Nephron (organoid): ENCODE measurements around the gene CNIH1.

Experiments
- H3K27ac Mint-ChIP-seq, 3 experiments: 2 replicates each; pipeline ENCODE4 v1.8.0; 2020; ENCODE audit warnings: mixed read lengths in 3 of 3, mild to moderate bottlenecking in 2 of 3, moderate library complexity in 1 of 3
- H3K27me3 Mint-ChIP-seq: 2 replicates; pipeline ENCODE4 v1.8.0; 2021; ENCODE audit warnings: low read depth, mild to moderate bottlenecking, moderate library complexity, mixed read lengths
- H3K36me3 Mint-ChIP-seq: 2 replicates; pipeline ENCODE4 v1.8.0; 2020; ENCODE audit warnings: low read depth, mixed read lengths
- H3K4me1 Mint-ChIP-seq: 2 replicates; pipeline ENCODE4 v1.8.0; 2020; ENCODE audit warnings: mixed read lengths
- H3K4me3 Mint-ChIP-seq, 3 experiments: 2 replicates each; pipeline ENCODE4 v1.8.0; 2020; ENCODE audit warnings: mild to moderate bottlenecking in 3 of 3, mixed read lengths in 3 of 3, moderate library complexity in 2 of 3
- H3K9me3 Mint-ChIP-seq: 2 replicates; pipeline ENCODE4 v1.8.0; 2020; ENCODE audit warnings: mixed read lengths
- TF ChIP-seq, protein P1 (sequence below), 3 experiments: fragments of 200-600 bp; sonication (generic); IDR thresholded peaks; one replicate each; pipeline ENCODE4 v1.5.0; 2021; ENCODE audit warnings: antibody characterized with exemption in 3 of 3; ENCODE audit not compliant: unreplicated experiment in 3 of 3

CNIH1 gene

DNA sequence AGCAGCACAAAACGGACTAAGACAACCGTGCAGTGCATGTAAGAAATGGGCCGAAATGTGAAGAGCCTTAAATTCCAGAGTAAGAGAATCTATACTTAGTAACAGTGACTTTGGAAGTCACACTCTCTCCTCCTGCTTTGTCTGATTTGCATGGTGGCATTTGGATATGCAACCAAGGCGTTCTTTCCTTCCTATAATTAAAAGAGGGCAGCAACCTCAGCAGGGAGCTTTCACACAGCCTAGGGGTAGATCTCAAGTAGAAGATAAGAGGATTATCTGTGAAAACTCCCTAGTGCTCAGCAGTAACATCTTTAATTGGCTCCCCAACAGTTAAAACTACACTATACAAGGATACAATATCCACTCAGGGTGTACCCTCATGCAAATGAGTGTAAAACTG lies 31.1 kb upstream of the CNIH1 start:
- H3K27me3 Mint-ChIP-seq = no peaks in the 10 kb centered on the region
- H3K4me1 Mint-ChIP-seq = peaks cover 66% of the 10 kb centered on the region
- H3K27ac Mint-ChIP-seq = peak overlapping the region; percentile 43 to 85 (median 57)
- TF ChIP-seq, protein P1, sequence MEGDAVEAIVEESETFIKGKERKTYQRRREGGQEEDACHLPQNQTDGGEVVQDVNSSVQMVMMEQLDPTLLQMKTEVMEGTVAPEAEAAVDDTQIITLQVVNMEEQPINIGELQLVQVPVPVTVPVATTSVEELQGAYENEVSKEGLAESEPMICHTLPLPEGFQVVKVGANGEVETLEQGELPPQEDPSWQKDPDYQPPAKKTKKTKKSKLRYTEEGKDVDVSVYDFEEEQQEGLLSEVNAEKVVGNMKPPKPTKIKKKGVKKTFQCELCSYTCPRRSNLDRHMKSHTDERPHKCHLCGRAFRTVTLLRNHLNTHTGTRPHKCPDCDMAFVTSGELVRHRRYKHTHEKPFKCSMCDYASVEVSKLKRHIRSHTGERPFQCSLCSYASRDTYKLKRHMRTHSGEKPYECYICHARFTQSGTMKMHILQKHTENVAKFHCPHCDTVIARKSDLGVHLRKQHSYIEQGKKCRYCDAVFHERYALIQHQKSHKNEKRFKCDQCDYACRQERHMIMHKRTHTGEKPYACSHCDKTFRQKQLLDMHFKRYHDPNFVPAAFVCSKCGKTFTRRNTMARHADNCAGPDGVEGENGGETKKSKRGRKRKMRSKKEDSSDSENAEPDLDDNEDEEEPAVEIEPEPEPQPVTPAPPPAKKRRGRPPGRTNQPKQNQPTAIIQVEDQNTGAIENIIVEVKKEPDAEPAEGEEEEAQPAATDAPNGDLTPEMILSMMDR (IDR thresholded peaks at IDR 0.05; ENCODE audit: unreplicated experiment in 3 of 3) = no peak
- H3K9me3 Mint-ChIP-seq = peaks cover 6% of the 10 kb centered on the region
- H3K36me3 Mint-ChIP-seq = peaks cover 44% of the 10 kb centered on the region
- no peak overlapping the region for H3K4me3 Mint-ChIP-seq

GRCh38 chr14:54471641-54472040 lies 30.5 kb upstream of the CNIH1 start:
- Mint-ChIP-seq H3K27me3 (no peaks in the 10 kb centered on the region), H3K4me3 (no peak overlapping the region), H3K9me3 (peaks cover 10% of the 10 kb centered on the region), H3K27ac (peak overlapping the region in 1 of 3 experiments; percentile 85), H3K4me1 (peaks cover 63% of the 10 kb centered on the region), H3K36me3 (peaks cover 41% of the 10 kb centered on the region)
- TF ChIP-seq, protein P1 (IDR thresholded peaks at IDR 0.05; ENCODE audit: unreplicated experiment in 3 of 3) = no peak

GRCh38 chr14:54470701-54471100 lies 29.5 kb upstream of the CNIH1 start:
- Mint-ChIP-seq H3K36me3 (peaks cover 33% of the 10 kb centered on the region), H3K4me1 (peaks cover 53% of the 10 kb centered on the region), H3K27me3 (no peaks in the 10 kb centered on the region), H3K4me3 (peak overlapping the region in 1 of 3 experiments; percentile 11), H3K9me3 (peaks cover 13% of the 10 kb centered on the region), H3K27ac (peak overlapping the region in 1 of 3 experiments; percentile 49)
- TF ChIP-seq, protein P1 (IDR thresholded peaks at IDR 0.05; ENCODE audit: unreplicated experiment in 3 of 3) = no peak

- Mint-ChIP-seq H3K27me3 (no peaks in the 10 kb centered on the region), H3K36me3 (peaks cover 19% of the 10 kb centered on the region), H3K27ac (no peak overlapping the region), H3K9me3 (peaks cover 13% of the 10 kb centered on the region), H3K4me1 (peaks cover 24% of the 10 kb centered on the region), H3K4me3 (no peak overlapping the region)
- TF ChIP-seq, protein P1 (IDR thresholded peaks at IDR 0.05; ENCODE audit: unreplicated experiment in 3 of 3) = no peak
These were observed 26.1 kb upstream of the CNIH1 start for GRCh38 chr14:54467280-54467679.

GRCh38 chr14:54465654-54466053 lies 24.5 kb upstream of the CNIH1 start:
- no peak overlapping the region for H3K4me3 Mint-ChIP-seq

DNA sequence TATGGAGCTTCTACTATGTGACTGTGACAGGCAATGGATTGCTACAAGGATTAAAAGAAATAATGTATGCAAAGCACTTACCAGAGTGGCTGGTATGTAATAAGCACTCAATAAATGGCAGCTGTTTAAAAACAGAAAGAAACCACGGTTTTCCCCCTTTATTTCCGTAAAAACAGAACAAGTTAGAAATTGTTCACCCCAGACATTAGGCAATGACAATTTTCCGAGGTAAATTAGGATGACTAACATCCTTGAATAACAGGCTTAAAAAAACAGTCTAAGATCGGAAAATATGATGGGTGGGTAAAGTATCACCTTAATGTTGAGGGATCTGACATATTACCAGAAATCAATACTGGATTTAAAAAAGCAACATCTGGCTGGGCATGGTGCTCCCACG lies 20.9 kb upstream of the CNIH1 start:
- TF ChIP-seq, protein P1 (IDR thresholded peaks at IDR 0.05; ENCODE audit: unreplicated experiment in 3 of 3) = no peak
- no peaks in the 10 kb centered on the region for H3K27me3 Mint-ChIP-seq
- H3K9me3 Mint-ChIP-seq = peaks cover 18% of the 10 kb centered on the region
- H3K4me1 Mint-ChIP-seq = no peaks in the 10 kb centered on the region
- no peak overlapping the region for H3K27ac Mint-ChIP-seq
- H3K4me3 Mint-ChIP-seq = no peak overlapping the region
- H3K36me3 Mint-ChIP-seq = peaks cover 5% of the 10 kb centered on the region

More at GRCh38 chr14:54465654-54466053, 24.5 kb upstream of the CNIH1 start:
- no peak overlapping the region for H3K27ac Mint-ChIP-seq
- peaks cover 13% of the 10 kb centered on the region for H3K9me3 Mint-ChIP-seq
- TF ChIP-seq, protein P1 (IDR thresholded peaks at IDR 0.05; ENCODE audit: unreplicated experiment in 3 of 3) = no peak
- H3K4me1 Mint-ChIP-seq = peaks cover 10% of the 10 kb centered on the region
- no peaks in the 10 kb centered on the region for H3K27me3 Mint-ChIP-seq
- H3K36me3 Mint-ChIP-seq = peaks cover 12% of the 10 kb centered on the region
